NCI-H1417 (cell line): ENCODE results near the gene CRYGS.
A peak's percentile ranks its signal among the peaks of the same experiment; 100 is the strongest.
"Not testable (repeated sequence)": the region's sequence is repeated elsewhere in the genome, so short reads cannot be mapped to it uniquely, and the experiment has no call there.

Experiments used
- DNase-seq, 3 experiments: peaks; one replicate each; lab custom pipeline; 2025; lab: John Stamatoyannopoulos, UW

CRYGS gene

DNA sequence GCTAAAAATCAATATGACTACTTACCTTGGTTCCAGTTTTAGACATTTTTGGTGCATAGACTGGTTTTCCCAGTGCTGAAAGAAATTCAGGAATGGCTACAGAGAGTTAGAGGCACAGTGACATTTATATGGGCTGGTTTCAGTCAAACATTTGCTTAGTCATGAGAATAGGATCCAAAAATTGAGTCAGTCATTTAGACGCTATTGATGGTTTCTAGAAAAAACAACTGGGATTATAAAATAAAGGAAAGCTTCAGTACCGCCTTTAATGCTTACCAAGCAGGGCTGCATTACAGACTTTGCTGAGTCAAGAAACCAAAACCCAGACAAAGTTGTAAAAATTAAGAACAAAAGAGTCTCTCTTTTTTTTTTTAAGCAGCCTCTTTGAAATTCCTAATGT lies at the start of gene CRYGS:
CRYGS (minus strand) TSS at position 100 of the 400 bp plus-strand sequence; CDS start at position 46, 54 bp downstream.
- no peak for DNase-seq

DNA sequence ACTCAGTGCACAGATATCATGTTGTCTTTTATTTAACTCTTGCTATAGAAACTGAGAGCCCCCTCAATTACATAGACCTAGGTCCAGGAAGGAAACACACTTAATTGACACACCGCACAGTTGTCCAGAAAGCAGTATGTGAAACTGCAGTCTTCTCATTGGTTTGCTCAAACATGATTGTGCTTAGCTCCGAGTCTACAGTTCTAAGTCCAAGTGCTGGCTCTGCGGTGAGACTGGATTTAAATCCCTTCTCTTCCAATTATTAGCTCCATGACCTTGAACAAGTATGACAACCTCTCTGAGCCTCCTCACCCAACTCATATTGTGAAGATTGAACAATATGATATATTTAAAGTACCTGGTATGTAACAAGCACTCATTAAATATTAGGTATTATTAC lies 49.7 kb upstream of the CRYGS start:
- DNase-seq = no peak

DNA sequence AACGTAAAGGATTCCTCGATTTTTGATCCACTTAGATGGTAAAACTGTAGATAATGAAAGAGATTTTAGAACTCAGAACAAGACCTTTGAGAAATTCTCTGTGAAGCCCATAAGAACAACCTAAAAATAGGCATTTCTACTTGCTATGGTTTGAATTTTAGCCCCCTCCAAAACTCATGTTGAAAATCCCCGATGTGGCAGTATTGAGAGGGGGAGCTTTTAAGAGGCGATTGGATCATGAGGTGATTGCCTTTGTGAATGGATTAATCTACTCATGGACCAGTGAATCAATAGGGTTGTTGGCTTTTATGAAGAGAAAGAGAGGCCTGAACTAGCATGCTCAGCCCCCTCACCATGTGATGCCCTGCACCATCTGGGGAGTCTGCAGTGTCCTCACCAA lies 48.5 kb upstream of the CRYGS start:
- no peak for DNase-seq

DNA sequence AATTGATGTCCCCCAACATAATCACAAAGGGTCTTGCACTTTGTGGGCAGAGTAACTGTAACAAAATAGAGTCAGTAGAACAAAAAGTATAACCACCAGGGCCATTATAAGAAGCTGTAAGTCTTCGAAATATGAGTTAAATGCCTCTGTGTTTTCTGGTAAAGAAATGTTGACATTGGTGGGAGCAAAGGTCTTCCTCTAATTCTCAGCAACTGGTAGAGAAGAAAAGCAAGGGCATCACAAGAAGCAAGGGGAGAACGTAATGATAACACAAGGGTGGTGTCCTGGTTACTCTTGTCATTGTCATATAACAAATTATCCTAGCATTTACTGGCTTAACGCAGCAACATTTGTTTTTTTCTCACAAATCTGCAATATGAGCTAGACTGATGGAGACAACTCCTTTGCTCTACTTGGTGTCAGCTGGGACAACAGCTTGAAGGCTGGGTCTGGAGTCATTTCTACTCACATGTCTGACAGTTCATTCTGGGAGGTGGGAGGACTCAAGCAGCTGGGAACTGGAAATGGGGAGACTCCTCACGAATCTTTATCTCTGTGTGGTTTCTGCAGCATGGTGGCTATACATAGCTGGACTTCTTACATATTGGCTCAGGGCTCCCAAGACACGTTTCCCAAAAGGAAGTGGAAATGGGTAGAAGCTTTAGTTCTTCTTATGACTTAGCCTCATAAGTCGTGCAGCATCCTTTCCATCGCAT lies 46.6 kb upstream of the CRYGS start:
- no peak for DNase-seq

- DNase-seq = peak in 2 of 3 experiments; percentile 12 to 55
Observed at GRCh38 chr3:186589856-186590579, 45.8 kb upstream of the CRYGS start.

DNA sequence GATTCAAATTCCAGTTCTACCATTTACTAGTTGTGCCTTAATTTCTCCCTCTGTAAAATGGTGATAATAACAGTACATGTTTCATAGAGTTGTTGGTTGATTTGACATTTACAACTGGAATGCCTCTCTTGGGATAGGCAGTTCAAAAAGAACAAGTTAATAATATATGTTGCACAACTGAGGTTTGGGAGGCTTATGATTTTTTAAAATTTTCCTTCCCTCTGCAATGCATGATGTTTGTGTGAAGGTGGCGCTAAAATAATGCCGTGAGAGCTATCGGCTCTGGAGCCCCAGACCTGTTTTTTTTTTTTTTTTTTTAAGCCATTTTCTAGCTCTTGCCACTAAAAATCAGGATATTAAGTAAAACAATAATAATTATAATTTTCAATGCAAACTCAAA lies 44.9 kb upstream of the CRYGS start:
- DNase-seq = no peak

GRCh38 chr3:186588632-186589031 lies 44.5 kb upstream of the CRYGS start:
- DNase-seq = no peak

- DNase-seq = no peak
Observed at GRCh38 chr3:186587183-186587582, 43.0 kb upstream of the CRYGS start.

DNA sequence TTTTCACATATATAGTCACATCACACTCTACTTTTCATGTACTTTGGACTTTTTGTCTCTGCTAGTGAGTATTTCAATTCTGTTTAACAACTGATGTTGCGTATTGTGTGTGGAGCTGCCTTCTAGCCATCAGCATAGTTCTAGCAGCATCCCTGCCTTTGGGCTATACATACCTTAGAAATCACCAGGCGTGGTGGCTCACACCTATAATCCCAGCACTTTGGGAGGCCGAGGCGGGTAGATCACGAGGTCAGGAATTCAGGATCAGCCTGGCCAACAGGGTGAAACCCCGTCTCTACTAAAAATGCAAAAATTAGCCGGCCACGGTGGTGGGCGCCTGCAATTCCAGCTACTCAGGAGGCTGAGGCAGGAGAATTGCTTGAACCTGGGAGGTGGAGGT lies 42.1 kb upstream of the CRYGS start:
- not testable (repeated sequence) for DNase-seq

DNA sequence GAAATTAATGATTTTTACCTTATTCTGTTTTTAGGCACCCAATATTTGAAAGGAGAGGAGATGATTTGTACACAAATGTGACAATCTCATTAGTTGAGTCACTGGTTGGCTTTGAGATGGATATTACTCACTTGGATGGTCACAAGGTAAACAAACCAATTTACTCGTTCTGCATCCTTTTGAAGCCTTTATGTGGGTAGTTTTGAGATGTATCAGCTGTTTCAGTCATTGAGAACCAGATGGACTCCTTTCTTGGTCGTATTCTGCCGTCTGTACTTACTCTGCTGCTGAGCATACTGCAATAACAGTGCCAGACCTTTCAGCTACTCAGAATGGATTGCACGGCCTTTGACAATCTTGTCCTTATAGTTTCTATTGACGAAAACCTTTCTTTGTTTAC lies 39.7 kb upstream of the CRYGS start:
- no peak for DNase-seq

DNA sequence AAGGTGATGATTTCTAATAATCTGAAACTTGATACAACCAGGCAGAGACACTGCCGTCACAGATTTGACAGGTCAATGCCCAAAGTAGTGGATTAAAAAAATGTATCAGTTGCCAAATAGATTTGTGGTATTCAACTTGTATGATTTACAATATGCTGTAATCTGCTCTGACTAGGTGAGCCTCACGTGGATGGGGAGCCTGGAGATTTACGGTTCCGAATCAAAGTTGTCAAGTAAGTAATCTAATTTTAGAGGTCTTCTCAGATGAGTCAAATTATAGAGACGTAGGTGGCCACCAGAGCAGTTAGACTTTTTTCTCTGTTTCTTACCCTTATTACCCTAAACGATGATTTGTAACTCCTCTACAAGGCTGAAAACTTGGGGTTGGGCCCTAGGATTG lies 38.4 kb upstream of the CRYGS start:
- DNase-seq = no peak

DNA sequence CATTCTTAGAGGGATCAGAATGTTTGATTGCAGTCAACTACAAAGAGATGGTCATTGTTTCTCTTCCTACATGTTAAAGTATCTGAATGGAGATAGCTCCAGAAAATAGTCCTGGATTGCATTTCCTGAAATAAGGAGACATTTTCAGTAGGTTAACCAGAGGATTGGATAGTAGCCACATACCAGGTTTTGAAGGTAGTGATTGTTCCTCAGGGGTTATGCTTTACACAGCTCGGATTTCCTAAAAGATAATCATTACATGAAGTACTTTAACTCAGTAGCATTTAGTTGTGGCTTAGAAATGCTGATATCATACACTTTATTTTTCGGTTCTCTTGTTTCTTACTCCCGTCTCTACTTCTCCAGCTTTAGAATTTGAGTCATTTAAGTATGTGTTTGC lies 36.6 kb upstream of the CRYGS start:
- no peak for DNase-seq

DNA sequence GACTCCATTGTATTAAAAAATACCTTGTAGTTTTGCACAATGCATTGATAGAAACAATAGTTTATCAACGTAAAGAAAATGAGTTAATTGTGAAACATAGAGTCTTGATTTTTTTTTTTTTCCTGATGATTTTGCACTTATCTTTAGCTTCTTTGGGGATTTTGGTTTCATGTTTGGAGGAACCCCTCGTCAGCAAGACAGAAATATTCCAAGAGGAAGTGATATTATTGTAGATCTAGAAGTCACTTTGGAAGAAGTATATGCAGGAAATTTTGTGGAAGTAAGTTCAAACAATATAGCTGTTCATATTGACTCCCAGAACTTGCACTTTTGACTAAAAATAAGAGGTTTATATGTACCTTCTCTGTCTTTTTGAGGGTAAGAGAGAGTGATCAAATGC lies 33.3 kb upstream of the CRYGS start:
- DNase-seq = no peak

DNA sequence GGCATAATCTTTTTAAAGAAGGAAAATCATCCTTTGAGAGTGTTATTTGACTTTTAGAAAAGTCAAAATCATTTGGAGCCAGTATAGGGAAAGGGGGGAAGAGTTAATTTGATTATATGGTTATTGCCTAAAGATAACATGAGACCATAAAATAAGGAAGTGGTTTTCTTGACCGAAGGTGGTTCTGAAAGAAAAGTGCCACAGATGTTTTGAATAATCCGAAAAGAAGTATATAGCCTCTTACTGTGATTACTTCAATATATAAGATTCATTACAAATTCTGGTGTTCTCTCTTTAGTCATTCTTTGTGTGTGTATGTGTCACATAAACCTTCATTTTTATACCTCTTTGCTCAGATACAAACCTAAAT lies 27.4 kb upstream of the CRYGS start:
- no peak for DNase-seq

- peak in 1 of 3 experiments; percentile 44 for DNase-seq
Observed at GRCh38 chr3:186570941-186571643, 26.9 kb upstream of the CRYGS start.

DNA sequence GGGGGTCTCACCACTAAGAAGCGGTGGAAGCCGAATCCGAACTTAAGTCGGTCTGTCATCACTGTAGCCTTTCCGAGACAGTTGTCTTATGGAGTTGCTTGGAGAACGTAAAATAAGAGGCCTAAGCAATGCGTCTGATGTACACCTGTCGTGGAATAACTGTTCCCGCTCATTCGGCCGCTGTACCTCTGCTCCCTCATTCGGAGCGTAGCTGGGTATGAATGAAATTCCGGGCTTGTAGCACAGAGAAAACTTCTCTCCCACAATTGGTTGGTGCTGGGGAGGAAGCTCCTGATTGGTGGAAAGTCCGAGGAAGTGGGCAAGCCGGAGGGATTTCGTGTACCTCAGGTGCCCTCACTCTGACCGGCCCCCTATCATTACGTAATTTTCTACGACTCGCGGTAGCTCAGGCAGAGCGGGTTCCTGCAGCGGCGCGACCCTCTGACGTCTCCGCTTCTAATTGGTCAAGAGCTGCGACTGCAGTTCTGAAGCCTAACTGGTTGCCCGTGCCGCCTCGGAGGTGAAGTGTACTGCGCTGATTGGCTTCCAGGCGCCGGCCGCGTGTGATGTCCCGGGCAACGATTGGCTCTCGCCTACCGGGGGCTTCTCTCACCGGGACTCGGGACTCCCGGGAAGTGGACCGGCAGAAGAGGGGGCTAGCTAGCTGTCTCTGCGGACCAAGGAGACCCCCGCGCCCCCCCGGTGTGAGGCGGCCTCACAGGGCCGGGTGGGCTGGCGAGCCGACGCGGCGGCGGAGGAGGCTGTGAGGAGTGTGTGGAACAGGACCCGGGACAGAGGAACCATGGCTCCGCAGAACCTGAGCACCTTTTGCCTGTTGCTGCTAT lies 26.1 kb upstream of the CRYGS start, which contains the start of gene DNAJB11:
DNAJB11 (plus strand) TSS at position 625 of the 845 bp plus-strand sequence; CDS start at position 803, 178 bp downstream.
- peak; percentile 98 to 100 (median 99) for DNase-seq

- DNase-seq = no peak
Observed at GRCh38 chr3:186569779-186570095, 25.6 kb upstream of the CRYGS start.

- not testable (repeated sequence) for DNase-seq
Observed at GRCh38 chr3:186569361-186569760, 25.2 kb upstream of the CRYGS start.

GRCh38 chr3:186567072-186567921 lies 23.1 kb upstream of the CRYGS start, which contains the start of gene TBCCD1:
Gene TBCCD1, minus strand, starts transcription at chr3:186567339. Its CDS starts 3,010 bp downstream, at chr3:186564329.
- peak; percentile 92 to 97 (median 96) for DNase-seq

- no peak for DNase-seq
Observed at GRCh38 chr3:186566772-186567071, 22.5 kb upstream of the CRYGS start.

DNA sequence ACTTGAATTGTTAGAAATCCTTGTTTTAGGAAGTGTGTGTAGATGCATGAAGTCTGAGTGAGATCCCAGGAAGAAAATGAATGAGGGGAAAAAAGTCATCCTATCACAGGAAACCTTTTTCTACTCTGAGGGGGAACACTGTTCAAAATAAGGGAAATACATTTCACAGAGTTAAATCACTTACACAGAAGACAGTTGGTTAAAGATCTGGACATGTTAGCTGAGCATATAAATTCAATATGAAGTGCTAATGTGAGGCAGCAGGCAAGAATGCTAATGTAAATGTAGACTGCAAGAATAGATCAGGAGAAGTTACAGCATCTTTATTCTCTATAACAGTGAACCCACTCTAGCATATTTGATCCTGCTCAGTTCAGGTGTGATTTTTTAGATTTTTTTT lies 20.4 kb upstream of the CRYGS start:
- no peak for DNase-seq
